Neural crest cell (in vitro differentiated cells): ENCODE results near the gene LSS. TPM values are rescaled to one million over a fixed set of nuclear protein-coding genes. Genes with fewer than 3 reads are reported as not detected.
"Not testable (repeated sequence)": the region's sequence is repeated elsewhere in the genome, so short reads cannot be mapped to it uniquely, and the experiment has no call there.

Source experiments
- DNase-seq: peaks from one replicate; pipeline ENCODE4 v3.0.0; 2021; ENCODE audit warnings: low read depth, mixed read lengths, low spot score
- H3K27ac Mint-ChIP-seq: one replicate; pipeline ENCODE4 v1.8.0; 2021; ENCODE audit warnings: mild to moderate bottlenecking, mixed read lengths; ENCODE audit not compliant: unreplicated experiment
- H3K27me3 Mint-ChIP-seq: 2 replicates; pipeline ENCODE4 v1.8.0; 2021; ENCODE audit warnings: low read depth, mild to moderate bottlenecking, mixed read lengths
- H3K36me3 Mint-ChIP-seq: 2 replicates; pipeline ENCODE4 v1.8.0; 2021; ENCODE audit warnings: low read depth, mild to moderate bottlenecking, mixed read lengths
- H3K4me1 Mint-ChIP-seq: 2 replicates; pipeline ENCODE4 v1.8.0; 2021; ENCODE audit warnings: mixed read lengths
- H3K4me3 Mint-ChIP-seq: one replicate; pipeline ENCODE4 v1.8.0; 2021; ENCODE audit warnings: mild to moderate bottlenecking, mixed read lengths
- H3K9me3 Mint-ChIP-seq: 2 replicates; pipeline ENCODE4 v1.8.0; 2021; ENCODE audit warnings: mixed read lengths
- CTCF ChIP-seq: fragments of 200-600 bp; sonication (generic); conservative IDR thresholded peaks from 2 replicates; pipeline ENCODE4 v1.5.0; 2021; ENCODE audit warnings: antibody characterized with exemption, mild to moderate bottlenecking
- total RNA-seq: library from RNA; stranded (reverse); gene quantifications from 2 replicates; pipeline ENCODE4 v1.2.1, GENCODE V29; 2021

Gene LSS
- total RNA-seq, 1 donor from 2014 or later: 225 TPM

- no peaks in the 10 kb centered on the region for H3K36me3 Mint-ChIP-seq
- peaks cover 50% of the 10 kb centered on the region for H3K27me3 Mint-ChIP-seq
- no peak overlapping the region for H3K4me3 Mint-ChIP-seq
- peaks cover 9% of the 10 kb centered on the region for H3K4me1 Mint-ChIP-seq
- H3K9me3 Mint-ChIP-seq: no peaks in the 10 kb centered on the region
- H3K27ac Mint-ChIP-seq: no peak overlapping the region
- TF ChIP-seq CTCF: no peak
- DNase-seq: no peak
Observed at GRCh38 chr21:46142582-46143473, 85.7 kb downstream of the LSS start.

- TF ChIP-seq CTCF: no peak
- Mint-ChIP-seq H3K4me3 (no peak overlapping the region), H3K9me3 (no peaks in the 10 kb centered on the region), H3K27ac (no peak overlapping the region), H3K36me3 (no peaks in the 10 kb centered on the region), H3K4me1 (peaks cover 9% of the 10 kb centered on the region), H3K27me3 (peaks cover 50% of the 10 kb centered on the region)
- no peak for DNase-seq
Observed at GRCh38 chr21:46141767-46142581, 86.6 kb downstream of the LSS start.

GRCh38 chr21:46140352-46141003, 88.1 kb downstream of the LSS start:
- H3K36me3 Mint-ChIP-seq, H3K27ac Mint-ChIP-seq, H3K4me1 Mint-ChIP-seq, H3K4me3 Mint-ChIP-seq, DNase-seq, H3K9me3 Mint-ChIP-seq: not testable (repeated sequence)
- peaks cover 54% of the 10 kb centered on the region for H3K27me3 Mint-ChIP-seq

- peaks cover 54% of the 10 kb centered on the region for H3K27me3 Mint-ChIP-seq
- TF ChIP-seq CTCF: no peak
- H3K4me3 Mint-ChIP-seq: no peak overlapping the region
- H3K4me1 Mint-ChIP-seq: peaks cover 9% of the 10 kb centered on the region
- no peak overlapping the region for H3K27ac Mint-ChIP-seq
- DNase-seq: no peak
- no peaks in the 10 kb centered on the region for H3K9me3 Mint-ChIP-seq
- no peaks in the 10 kb centered on the region for H3K36me3 Mint-ChIP-seq
Observed at GRCh38 chr21:46139686-46140085, 88.9 kb downstream of the LSS start.

DNA sequence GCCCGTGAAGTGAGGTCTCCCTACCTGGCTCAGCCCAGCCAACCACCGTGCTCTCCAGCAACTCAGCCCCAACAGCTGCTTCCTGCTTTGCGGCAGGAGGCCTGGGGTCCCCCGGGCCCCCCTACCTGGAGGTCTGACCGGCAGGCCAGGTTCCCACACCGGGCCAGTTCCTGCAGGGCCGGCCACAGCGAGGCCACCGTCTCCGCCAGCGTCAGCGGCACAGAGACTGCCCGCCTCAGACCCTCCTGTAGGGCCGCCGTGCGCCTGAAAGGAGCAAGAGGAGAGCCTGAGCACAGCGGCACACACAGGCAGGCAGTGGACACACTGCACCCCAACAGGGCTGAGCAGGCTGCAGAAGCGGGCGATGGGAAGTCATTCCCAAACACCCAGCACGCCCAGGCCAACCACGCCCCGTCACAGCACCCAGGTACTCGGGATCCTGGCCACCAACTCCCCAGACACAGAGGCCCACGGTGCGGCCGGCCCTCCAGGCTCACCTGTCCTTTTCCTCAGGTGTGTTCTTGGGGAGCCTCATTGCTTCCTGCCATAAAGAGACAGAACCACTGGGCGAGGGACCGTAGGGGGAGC, 90.1 kb downstream of the LSS start:
- H3K27me3 Mint-ChIP-seq: peaks cover 48% of the 10 kb centered on the region
- peaks cover 2% of the 10 kb centered on the region for H3K4me1 Mint-ChIP-seq
- no peak for TF ChIP-seq CTCF
- no peaks in the 10 kb centered on the region for H3K36me3 Mint-ChIP-seq
- H3K4me3 Mint-ChIP-seq: no peak overlapping the region
- no peak for DNase-seq
- H3K9me3 Mint-ChIP-seq: no peaks in the 10 kb centered on the region
- H3K27ac Mint-ChIP-seq: no peak overlapping the region

Other genes with a start within 250 kb of the LSS start
- 118 and 120 TPM in 2 replicates for gene COL6A1, start 247.0 kb downstream of the LSS start, total RNA-seq
- 17.8 and 18.5 TPM in 2 replicates for gene COL6A2, start 130.7 kb downstream of the LSS start, total RNA-seq
- 1.4 and 1.8 TPM in 2 replicates for gene FTCD, start 73.2 kb downstream of the LSS start, total RNA-seq
- 27.5 and 28.1 TPM in 2 replicates for gene SPATC1L, start 44.3 kb downstream of the LSS start, total RNA-seq
- gene MCM3AP, start 56.8 kb upstream of the LSS start, total RNA-seq: 142 and 153 TPM in 2 replicates
- gene YBEY, start 57.6 kb upstream of the LSS start, total RNA-seq: 23.0 and 23.1 TPM in 2 replicates
- 61.0 and 61.5 TPM in 2 replicates for gene C21orf58, start 95.1 kb upstream of the LSS start, total RNA-seq
- gene PCNT, start 95.4 kb upstream of the LSS start, total RNA-seq: 54.8 and 60.4 TPM in 2 replicates
- 57.8 and 61.2 TPM in 2 replicates for gene DIP2A, start 230.1 kb upstream of the LSS start, total RNA-seq